GM12891 (cell line): ENCODE results near the gene TPST1.
"Not testable (repeated sequence)": the region's sequence is repeated elsewhere in the genome, so short reads cannot be mapped to it uniquely, and the experiment has no call there.

Experiments
- DNase-seq: peaks from one replicate; pipeline ENCODE4 v3.0.0; 2011; ENCODE audit warnings: low spot score; ENCODE audit not compliant: insufficient read length
- FAIRE-seq: peaks from 2 replicates; lab custom pipeline; 2011; peaks lifted over from hg19 to GRCh38; lab: Jason Lieb, UNC
- PAX5 ChIP-seq: IDR thresholded peaks from 2 replicates; pipeline ENCODE4 v1.6.1; 2011; ENCODE audit warnings: low read length, moderate library complexity, mild to moderate bottlenecking; ENCODE audit not compliant: insufficient read depth, severe bottlenecking
- POLR2A ChIP-seq: IDR thresholded peaks from 2 replicates; pipeline ENCODE4 v1.6.1; 2011; ENCODE audit warnings: low read depth, low read length, control low read depth
- POLR2AphosphoS5 ChIP-seq: IDR thresholded peaks from 2 replicates; pipeline ENCODE4 v1.6.1; 2011; ENCODE audit warnings: low read depth, low read length, control low read depth
- POU2F2 ChIP-seq: IDR thresholded peaks from 2 replicates; pipeline ENCODE4 v1.6.1; 2011; ENCODE audit warnings: low read depth, mild to moderate bottlenecking, control low read depth, low read length, moderate library complexity
- SPI1 ChIP-seq: IDR thresholded peaks from 2 replicates; pipeline ENCODE4 v1.6.1; 2011; ENCODE audit warnings: low read depth, low read length, control low read depth
- TAF1 ChIP-seq: IDR thresholded peaks from 2 replicates; pipeline ENCODE4 v1.6.1; 2011; ENCODE audit warnings: low read depth, low read length, control low read depth

TPST1 gene

GRCh38 chr7:66206934-66207240 lies 1.8 kb downstream of the TPST1 start:
- no peak for DNase-seq
- TF ChIP-seq PAX5: no peak
- TF ChIP-seq POLR2AphosphoS5: no peak
- no peak for TF ChIP-seq POU2F2
- no peak for TF ChIP-seq TAF1
- FAIRE-seq: no peak

GRCh38 chr7:66207540-66207939 lies 2.4 kb downstream of the TPST1 start:
- DNase-seq (no peak), FAIRE-seq (no peak)
- no peak for TF ChIP-seq POU2F2
- TF ChIP-seq SPI1: no peak
- no peak for TF ChIP-seq TAF1
- TF ChIP-seq POLR2AphosphoS5: no peak
- TF ChIP-seq PAX5: no peak
- TF ChIP-seq POLR2A: no peak

- no peak for DNase-seq
- FAIRE-seq: no peak
- TF ChIP-seq POLR2A: no peak
- no peak for TF ChIP-seq POU2F2
- TF ChIP-seq SPI1: no peak
- no peak for TF ChIP-seq PAX5
- TF ChIP-seq POLR2AphosphoS5: no peak
- no peak for TF ChIP-seq TAF1
These were observed 6.3 kb downstream of the TPST1 start for GRCh38 chr7:66211429-66211828.

GRCh38 chr7:66213637-66214036 lies 8.5 kb downstream of the TPST1 start:
- no peak for FAIRE-seq
- TF ChIP-seq POLR2AphosphoS5: no peak
- no peak for TF ChIP-seq POU2F2
- TF ChIP-seq PAX5: no peak
- no peak for TF ChIP-seq TAF1
- no peak for TF ChIP-seq SPI1
- TF ChIP-seq POLR2A: no peak
- no peak for DNase-seq

DNA sequence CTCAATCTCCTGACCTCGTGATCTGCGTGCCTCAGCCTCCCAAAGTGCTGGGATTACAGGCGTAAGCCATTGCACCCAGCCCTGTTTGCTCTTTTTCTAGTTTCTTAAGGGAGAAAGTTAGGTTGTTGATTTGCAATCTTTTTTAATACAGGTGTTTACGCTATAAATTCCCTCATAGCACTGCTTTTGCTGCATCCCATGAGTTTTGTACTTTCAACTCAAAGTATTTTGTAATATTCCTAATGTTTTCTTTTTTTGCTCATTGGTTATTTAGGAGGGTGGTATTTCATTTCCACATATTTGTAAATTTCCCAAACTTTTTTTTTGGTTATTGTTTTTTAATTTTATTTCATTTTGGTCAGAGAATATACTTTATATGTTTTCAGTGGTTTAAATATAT lies 11.6 kb downstream of the TPST1 start:
- TF ChIP-seq POLR2AphosphoS5 (no peak), SPI1 (no peak), POLR2A (no peak)
- no peak for FAIRE-seq
- no peak for DNase-seq

DNA sequence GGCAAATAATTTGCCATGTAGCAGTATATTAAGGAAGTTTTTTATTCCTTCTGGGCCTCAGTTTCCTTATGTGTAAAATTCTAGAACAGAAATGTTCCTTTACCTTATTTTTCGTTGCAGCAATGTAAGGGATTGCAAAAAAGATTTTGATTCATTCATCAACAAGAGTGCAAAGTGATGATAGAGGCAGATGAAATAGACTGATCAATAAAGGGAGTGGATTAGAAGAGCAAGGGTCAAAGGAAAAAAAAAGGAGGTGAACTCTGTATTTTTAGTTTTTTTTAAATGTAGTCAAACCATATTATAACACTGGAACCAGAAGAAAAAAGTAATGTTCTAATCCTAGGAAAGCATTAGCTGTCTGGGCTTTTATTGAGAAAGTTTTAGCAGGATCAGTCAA lies 14.7 kb downstream of the TPST1 start:
- TF ChIP-seq POLR2AphosphoS5 (no peak), PAX5 (no peak), POLR2A (no peak), POU2F2 (no peak), SPI1 (no peak), TAF1 (no peak)
- FAIRE-seq (no peak), DNase-seq (no peak)

- no peak for TF ChIP-seq POLR2AphosphoS5
- TF ChIP-seq TAF1: no peak
- no peak for TF ChIP-seq POLR2A
- TF ChIP-seq SPI1: no peak
- TF ChIP-seq PAX5: no peak
- no peak for TF ChIP-seq POU2F2
- FAIRE-seq: no peak
- DNase-seq: no peak
These were observed 16.3 kb downstream of the TPST1 start for GRCh38 chr7:66221442-66221841.

DNA sequence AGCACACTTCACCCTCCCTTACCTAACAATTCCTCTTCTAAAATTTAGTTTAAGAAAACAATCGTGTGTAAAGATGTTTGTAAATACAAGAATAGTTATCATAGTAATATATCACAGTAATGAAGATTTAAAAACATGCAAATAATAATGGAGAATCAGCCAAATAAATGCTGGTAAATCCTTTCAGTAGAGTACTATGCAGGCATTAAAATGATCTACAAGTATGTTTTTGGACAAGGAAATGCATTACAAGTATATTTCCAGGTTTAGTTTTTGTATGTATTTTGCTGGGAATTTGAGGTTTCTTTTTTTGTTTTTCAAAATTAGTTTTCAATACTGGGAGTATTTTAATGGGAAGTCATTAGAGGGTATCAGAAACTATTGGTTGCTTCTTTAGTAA lies 22.7 kb downstream of the TPST1 start:
- DNase-seq: no peak
- no peak for FAIRE-seq

DNA sequence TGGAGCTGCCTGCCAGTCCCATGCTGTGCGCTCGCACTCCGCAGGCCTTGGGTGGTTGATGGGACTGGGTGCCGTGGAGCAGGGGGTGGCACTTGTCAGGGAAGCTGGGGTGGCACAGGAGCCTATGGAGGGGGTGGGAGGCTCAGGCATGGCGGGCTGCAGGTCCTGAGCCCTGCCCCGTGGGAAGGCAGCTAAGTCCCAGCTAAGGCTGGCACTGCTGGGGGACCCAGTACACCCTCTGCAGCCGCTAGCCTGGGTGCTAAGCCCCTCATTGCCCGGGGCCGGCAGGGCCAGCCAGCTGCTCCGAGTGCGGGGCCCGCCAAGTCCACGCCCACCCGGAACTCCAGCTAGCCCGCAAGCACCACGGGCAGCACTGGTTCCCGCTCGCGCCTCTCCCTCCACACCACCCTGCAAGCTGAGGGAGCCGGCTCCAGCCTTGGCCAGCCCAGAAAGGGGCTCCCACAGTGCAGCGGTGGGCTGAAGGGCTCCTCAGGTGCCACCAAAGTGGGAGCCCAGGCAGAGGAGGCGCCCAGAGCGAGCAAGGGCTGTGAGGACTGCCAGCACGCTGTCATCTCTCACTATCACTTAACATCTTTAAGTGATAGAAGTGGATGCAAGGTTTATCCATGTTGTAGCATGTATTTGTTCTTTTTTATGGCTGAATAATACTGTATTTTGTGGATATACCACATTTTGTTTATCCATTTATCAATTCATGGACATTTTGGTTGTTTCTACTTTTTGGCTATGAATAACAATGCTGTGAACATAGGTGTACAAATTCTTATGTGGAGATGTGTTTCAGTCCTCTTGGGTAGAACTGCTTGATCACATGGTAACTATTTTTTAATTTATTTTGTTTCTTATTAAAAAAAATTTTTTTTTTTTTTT lies 26.4 kb downstream of the TPST1 start:
- not testable (repeated sequence) for DNase-seq, FAIRE-seq

More for the DNA sequence above, 22.7 kb downstream of the TPST1 start:
- TF ChIP-seq POLR2AphosphoS5 (no peak), POU2F2 (no peak), TAF1 (no peak)

- DNase-seq: no peak
- no peak for TF ChIP-seq POU2F2
- no peak for TF ChIP-seq TAF1
- no peak for TF ChIP-seq PAX5
- TF ChIP-seq POLR2A: no peak
- no peak for FAIRE-seq
These were observed 28.5 kb downstream of the TPST1 start for GRCh38 chr7:66233638-66234037.
